Umbilical cord (tissue), 2 donors: Measurements from ENCODE around the gene PRTG. TPM values are rescaled to one million over a fixed set of nuclear protein-coding genes. Genes with fewer than 3 reads are reported as not detected.

ENCODE experiments used
- DNase-seq: peaks from one replicate; pipeline ENCODE4 v3.0.0-alpha.2; 2015; ENCODE audit warnings: low spot score
- total RNA-seq: library from RNA; depleted of rRNA; stranded (reverse); fragments of >200 nt; gene quantifications from one replicate; pipeline ENCODE4 v1.2.3, GENCODE V29; 2014; ENCODE audit warnings: low replicate concordance; ENCODE audit not compliant: insufficient read depth

The PRTG gene
- total RNA-seq, 1 donor from 2014 or later: 16.4 TPM

DNA sequence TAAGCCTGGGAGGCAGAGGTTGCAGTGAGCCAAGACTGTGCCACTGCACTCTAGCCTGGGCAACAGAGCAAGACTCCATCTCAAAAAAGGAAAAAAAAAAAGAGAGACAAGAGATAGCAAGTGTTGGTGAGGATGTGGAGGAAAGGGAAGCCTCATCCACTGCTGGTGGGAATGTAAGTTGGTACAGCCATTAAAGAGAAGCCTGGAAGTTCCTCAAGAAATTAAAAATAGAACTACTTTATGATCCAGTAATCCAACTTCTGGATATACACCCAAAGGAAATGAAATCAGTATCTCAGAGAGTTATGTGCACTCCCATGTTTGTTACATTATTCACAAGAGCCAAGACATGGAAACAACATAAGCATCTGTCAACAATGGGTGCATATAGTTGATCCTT lies 169.7 kb downstream of the PRTG start:
- DNase-seq: no peak

DNA sequence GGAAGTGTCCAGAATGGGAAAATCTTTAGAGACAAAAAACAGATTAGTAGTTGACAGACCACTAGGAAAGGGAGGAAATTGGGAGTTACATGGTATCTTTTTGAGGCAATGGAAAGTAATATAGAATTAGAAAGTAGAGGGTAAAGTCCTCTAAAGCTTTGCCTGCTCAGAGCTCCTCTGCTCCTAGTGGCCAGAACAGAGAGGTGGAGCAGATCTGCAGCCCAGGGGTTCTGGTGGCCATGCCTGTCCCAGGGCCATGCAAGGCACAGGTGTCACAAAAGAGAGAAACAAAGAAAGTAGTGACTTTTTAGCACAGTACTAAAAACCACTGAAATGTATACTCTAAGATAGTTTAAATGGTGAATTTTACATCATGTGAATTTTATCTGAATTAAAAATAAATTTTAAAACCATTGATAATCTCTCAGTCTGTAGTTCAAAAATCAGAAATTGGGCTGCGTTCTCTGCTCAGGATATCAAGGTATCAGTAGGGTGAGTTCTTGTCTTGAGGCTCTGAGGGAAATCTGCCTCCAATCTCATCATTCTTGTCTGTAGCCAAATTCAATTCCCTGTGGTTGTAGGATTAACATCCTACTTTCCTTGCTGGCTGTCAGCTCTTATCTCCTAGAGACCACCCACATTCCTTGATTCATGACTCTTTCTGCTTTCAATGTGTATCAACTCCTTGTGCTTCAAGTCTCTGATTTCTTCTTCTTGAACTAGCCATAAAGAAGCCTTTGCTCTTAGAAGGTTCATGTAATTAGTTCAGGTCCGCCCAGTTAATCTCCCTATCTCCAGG lies 178.4 kb downstream of the PRTG start:
- no peak for DNase-seq

DNA sequence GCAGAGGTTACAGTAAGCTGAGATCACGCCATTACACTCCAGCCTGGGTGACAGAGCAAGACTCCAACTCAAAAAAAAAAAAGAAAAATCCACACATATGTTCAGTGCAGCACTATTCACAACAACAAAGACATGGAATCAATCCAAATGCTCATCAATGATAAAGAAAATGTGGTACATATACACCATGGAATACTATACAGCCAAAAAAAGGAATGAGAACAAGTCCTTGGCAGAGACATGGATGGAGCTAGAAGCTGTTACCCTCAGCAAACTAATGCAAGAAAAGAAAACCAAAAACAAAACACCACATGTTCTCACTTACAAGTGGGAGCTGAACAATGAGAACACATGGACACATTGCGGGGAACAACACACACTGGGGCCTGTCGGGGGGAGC lies 180.4 kb downstream of the PRTG start:
- DNase-seq: no peak

Other genes with a start within 250 kb of the PRTG start
- not detected for gene DNAAF4, start 234.9 kb downstream of the PRTG start, total RNA-seq
- 14.9 TPM for gene PYGO1, start 154.8 kb downstream of the PRTG start, total RNA-seq